RWPE1 (cell line): ENCODE measurements around the gene HPSE2.

Experiments used
- CTCF ChIA-PET: fragments of 350-600 bp; sonication (Branson Sonifier 250); formaldehyde crosslinking; extraction: SDS; loops from one replicate; lab custom pipeline; 2021; lab: Yijun Ruan, JAX
- POLR2A ChIA-PET: fragments of 400-600 bp; formaldehyde crosslinking; extraction: SDS; loops from one replicate; lab custom pipeline; 2020; ENCODE audit warnings: antibody characterized with exemption; ENCODE audit not compliant: low non-redundant PET; lab: Yijun Ruan, JAX
- DNase-seq: peaks from one replicate; pipeline ENCODE4 v3.0.0; 2012; ENCODE audit warnings: low spot score
- H3K27ac ChIP-seq: fragments of 450-650 bp; 2 replicates; pipeline ENCODE4 v1.5.1; 2017
- TF ChIP-seq, protein P1 (sequence below): fragments of 450-650 bp; conservative IDR thresholded peaks from 2 replicates; pipeline ENCODE4 v1.5.1; 2017; ENCODE audit warnings: low read depth, mild to moderate bottlenecking

Gene HPSE2

GRCh38 chr10:98673171-98673782, 562.4 kb downstream of the HPSE2 start:
- CTCF ChIA-PET = interaction anchor here (0.6 kb wide), 2 partner anchors 44 to 257 kb away, joined by 3 to 4 read pairs; no protein-coding TSS in a partner anchor
- TF ChIP-seq, protein P1, sequence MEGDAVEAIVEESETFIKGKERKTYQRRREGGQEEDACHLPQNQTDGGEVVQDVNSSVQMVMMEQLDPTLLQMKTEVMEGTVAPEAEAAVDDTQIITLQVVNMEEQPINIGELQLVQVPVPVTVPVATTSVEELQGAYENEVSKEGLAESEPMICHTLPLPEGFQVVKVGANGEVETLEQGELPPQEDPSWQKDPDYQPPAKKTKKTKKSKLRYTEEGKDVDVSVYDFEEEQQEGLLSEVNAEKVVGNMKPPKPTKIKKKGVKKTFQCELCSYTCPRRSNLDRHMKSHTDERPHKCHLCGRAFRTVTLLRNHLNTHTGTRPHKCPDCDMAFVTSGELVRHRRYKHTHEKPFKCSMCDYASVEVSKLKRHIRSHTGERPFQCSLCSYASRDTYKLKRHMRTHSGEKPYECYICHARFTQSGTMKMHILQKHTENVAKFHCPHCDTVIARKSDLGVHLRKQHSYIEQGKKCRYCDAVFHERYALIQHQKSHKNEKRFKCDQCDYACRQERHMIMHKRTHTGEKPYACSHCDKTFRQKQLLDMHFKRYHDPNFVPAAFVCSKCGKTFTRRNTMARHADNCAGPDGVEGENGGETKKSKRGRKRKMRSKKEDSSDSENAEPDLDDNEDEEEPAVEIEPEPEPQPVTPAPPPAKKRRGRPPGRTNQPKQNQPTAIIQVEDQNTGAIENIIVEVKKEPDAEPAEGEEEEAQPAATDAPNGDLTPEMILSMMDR = no peak
- POLR2A ChIA-PET = no interaction called here
- no peak overlapping the region for H3K27ac ChIP-seq
- DNase-seq = no peak

DNA sequence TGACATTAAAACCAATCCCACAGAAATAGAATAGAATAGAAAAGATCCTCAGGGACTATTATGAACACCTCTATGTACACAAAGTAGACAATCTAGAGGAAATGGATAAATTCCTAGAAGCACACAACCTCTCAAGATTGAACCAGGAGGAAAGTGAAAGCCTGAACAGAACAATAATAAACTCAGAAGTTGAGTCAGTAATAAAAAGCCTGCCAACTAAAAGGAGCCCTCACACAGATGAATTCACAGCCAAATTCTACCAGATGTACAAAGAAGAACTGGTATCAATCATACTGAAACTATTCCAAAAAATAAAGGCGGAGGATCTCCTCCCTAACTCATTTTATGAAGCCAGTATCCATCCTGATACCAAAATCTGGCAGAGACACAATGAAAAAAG, 568.6 kb downstream of the HPSE2 start:
- TF ChIP-seq, protein P1 = no peak
- CTCF ChIA-PET = interaction anchor here (0.6 kb wide), 1 partner anchor 509 kb away, joined by 3 read pairs; no protein-coding TSS in a partner anchor

GRCh38 chr10:98666276-98666675, 569.4 kb downstream of the HPSE2 start:
- no peak overlapping the region for H3K27ac ChIP-seq
- no peak for DNase-seq
- ChIA-PET CTCF (interaction anchor here (0.6 to 1.7 kb wide), 2 partner anchors 199 to 509 kb away, joined by 3 to 4 read pairs; no protein-coding TSS in a partner anchor), POLR2A (no interaction called here)
- TF ChIP-seq, protein P1 = no peak

More for the DNA sequence above, 568.6 kb downstream of the HPSE2 start:
- DNase-seq = no peak
- no peak overlapping the region for H3K27ac ChIP-seq
- POLR2A ChIA-PET = no interaction called here

- TF ChIP-seq, protein P1 = peak; percentile 39
- H3K27ac ChIP-seq = no peak overlapping the region
- peak; percentile 36 for DNase-seq
- CTCF ChIA-PET = interaction anchor here (0.7 to 1.7 kb wide), 2 partner anchors 9 to 198 kb away, joined by 4 read pairs; no protein-coding TSS in a partner anchor
- POLR2A ChIA-PET = no interaction called here
Observed at GRCh38 chr10:98664329-98665042, 571.2 kb downstream of the HPSE2 start.

DNA sequence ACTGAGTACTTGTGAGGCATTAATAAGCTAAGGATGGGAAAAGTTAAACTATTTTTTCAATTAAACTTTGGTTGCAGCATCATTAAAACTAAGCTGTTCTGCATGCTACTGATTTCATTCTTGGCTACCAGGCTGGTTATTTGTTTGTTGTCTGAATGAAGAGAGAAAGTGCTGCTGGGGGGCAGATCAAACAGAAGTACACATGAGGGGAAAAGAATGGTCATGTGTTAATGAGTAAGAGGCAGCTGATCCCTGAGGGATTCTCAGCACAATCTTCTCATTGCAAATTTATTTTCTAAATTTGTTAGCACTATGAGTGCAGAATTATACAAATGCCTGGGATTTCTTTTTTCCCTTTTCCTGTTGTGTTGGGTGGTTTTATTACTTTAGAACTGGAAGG, 575.7 kb downstream of the HPSE2 start:
- POLR2A ChIA-PET = no interaction called here
- DNase-seq = no peak
- CTCF ChIA-PET = interaction anchor here (0.6 kb wide), 1 partner anchor 80 kb away, joined by 3 read pairs; no protein-coding TSS in a partner anchor
- TF ChIP-seq, protein P1 = no peak
- H3K27ac ChIP-seq = no peak overlapping the region

- no peak overlapping the region for H3K27ac ChIP-seq
- DNase-seq = no peak
- ChIA-PET POLR2A (no interaction called here), CTCF (interaction anchor here (0.9 kb wide), 1 partner anchor 8 kb away, joined by 4 read pairs; no protein-coding TSS in a partner anchor)
- TF ChIP-seq, protein P1 = no peak
Observed at GRCh38 chr10:98655492-98655891, 580.2 kb downstream of the HPSE2 start.
